ENCODE measurements around the gene PBX3. TPM values are rescaled to one million over a fixed set of nuclear protein-coding genes. Genes with fewer than 3 reads are reported as not detected.

Gene PBX3
- total and polyA plus RNA-seq, 12 donors, result 14.5 to 79.6 (median 56.3) TPM

GRCh38 chr9:125784286-125785049 is 37.3 kb downstream of the PBX3 start:
- no peak overlapping the region for H3K4me3 ChIP-seq
- H3K27me3 ChIP-seq, result no peaks in the 10 kb centered on the region
- no peak for ATAC-seq
- no peak for DNase-seq
- H3K36me3 ChIP-seq, result no peaks in the 10 kb centered on the region
- peaks cover 0 to 22% (median 13%) of the 10 kb centered on the region in 9 donors for H3K4me1 ChIP-seq
- TF ChIP-seq CTCF (IDR thresholded peaks at IDR 0.05), result no peak
- WGBS, 2 donors, result 88 to 90% methylated on average over 6 of the region's 6 CpGs
- intact Hi-C loops (cut with DNase I), result no loop called here
- H3K9me3 ChIP-seq, result peaks cover 0 to 15% (median 0%) of the 10 kb centered on the region in 11 donors
- peak overlapping the region in 2 of 10 donors; percentile 10 to 16 for H3K27ac ChIP-seq

GRCh38 chr9:125785248-125785751 is 38.1 kb downstream of the PBX3 start:
- peak overlapping the region in 2 of 10 donors; percentile 10 to 11 for H3K27ac ChIP-seq

GRCh38 chr9:125787715-125788114 is 40.5 kb downstream of the PBX3 start:
- 94 to 100% methylated on average over 1 of the region's 1 CpG for WGBS, 2 donors
- DNase-seq, result no peak

More at GRCh38 chr9:125785248-125785751, 38.1 kb downstream of the PBX3 start:
- no peaks in the 10 kb centered on the region for H3K27me3 ChIP-seq
- no peak overlapping the region for H3K4me3 ChIP-seq
- intact Hi-C loops (cut with DNase I), result no loop called here
- H3K36me3 ChIP-seq, result peaks cover 0 to 2% (median 0%) of the 10 kb centered on the region in 9 donors
- peaks cover 0 to 22% (median 13%) of the 10 kb centered on the region in 9 donors for H3K4me1 ChIP-seq
- peak in 1 of 8 donors; percentile 27 for ATAC-seq
- TF ChIP-seq CTCF (IDR thresholded peaks at IDR 0.05), result no peak
- WGBS, 2 donors, result 62 to 84% methylated on average over 5 of the region's 5 CpGs
- no peak for DNase-seq
- peaks cover 0 to 15% (median 0%) of the 10 kb centered on the region in 11 donors for H3K9me3 ChIP-seq

GRCh38 chr9:125789196-125789595 is 42.0 kb downstream of the PBX3 start:
- intact Hi-C loops (cut with DNase I), result no loop called here
- no peak for TF ChIP-seq CTCF (IDR thresholded peaks at IDR 0.05)
- Histone ChIP-seq H3K36me3 (peaks cover 0 to 4% (median 0%) of the 10 kb centered on the region in 9 donors), H3K27me3 (no peaks in the 10 kb centered on the region), H3K4me1 (peaks cover 0 to 17% (median 11%) of the 10 kb centered on the region in 9 donors), H3K27ac (no peak overlapping the region), H3K9me3 (no peaks in the 10 kb centered on the region), H3K4me3 (no peak overlapping the region)
- ATAC-seq, result no peak
- DNase-seq, result no peak

More at GRCh38 chr9:125787715-125788114, 40.5 kb downstream of the PBX3 start:
- no peak for TF ChIP-seq CTCF (IDR thresholded peaks at IDR 0.05)
- peaks cover 0 to 4% (median 0%) of the 10 kb centered on the region in 9 donors for H3K36me3 ChIP-seq
- H3K27me3 ChIP-seq, result no peaks in the 10 kb centered on the region
- H3K4me1 ChIP-seq, result peaks cover 0 to 22% (median 13%) of the 10 kb centered on the region in 9 donors
- ATAC-seq, result no peak
- no peak overlapping the region for H3K4me3 ChIP-seq
- intact Hi-C loops (cut with DNase I), result no loop called here
- H3K9me3 ChIP-seq, result peaks cover 0 to 4% (median 0%) of the 10 kb centered on the region in 11 donors
- H3K27ac ChIP-seq, result no peak overlapping the region

Data from heart right ventricle (tissue), 16 donors.